Measurements from ENCODE around the gene ZNF423.

ZNF423 gene

GRCh38 chr16:49746545-49746944 lies 109.4 kb downstream of the ZNF423 start:
- Histone ChIP-seq H3K4me3 (ENCODE audit: low read depth, low read length, poor library complexity, severe bottlenecking) (no peak overlapping the region), H3K27me3 (ENCODE audit: insufficient read depth, low read length) (no peaks in the 10 kb centered on the region), H3K4me1 (ENCODE audit: insufficient read depth, low read length, severe bottlenecking) (no peaks in the 10 kb centered on the region), H3K9ac (ENCODE audit: low read length) (no peak overlapping the region), H3K36me3 (ENCODE audit: insufficient read depth, low read length) (no peaks in the 10 kb centered on the region), H3K9me3 (ENCODE audit: low read length) (no peaks in the 10 kb centered on the region), H3K79me2 (ENCODE audit: insufficient read depth, low read length) (no peaks in the 10 kb centered on the region), H2AFZ (ENCODE audit: low read length) (no peak overlapping the region), H3F3A (ENCODE audit: insufficient read depth, low read length) (no peaks in the 10 kb centered on the region), H3K27ac (ENCODE audit: low read depth, low read length, poor library complexity, severe bottlenecking) (no peak overlapping the region), H3K9me2 (ENCODE audit: low read depth, low read length) (no peaks in the 10 kb centered on the region), H3K4me2 (ENCODE audit: low read length) (no peak overlapping the region), H4K20me1 (ENCODE audit: insufficient read depth, low read length) (no peaks in the 10 kb centered on the region)
- TF ChIP-seq CTCF (IDR thresholded peaks at IDR 0.05; ENCODE audit: low read length) (no peak), EZH2 (IDR thresholded peaks at IDR 0.05; ENCODE audit: borderline replicate concordance, low read length) (no peak)

- Histone ChIP-seq H4K20me1 (ENCODE audit: insufficient read depth, low read length) (no peaks in the 10 kb centered on the region), H3F3A (ENCODE audit: insufficient read depth, low read length) (no peaks in the 10 kb centered on the region), H3K4me3 (ENCODE audit: low read depth, low read length, poor library complexity, severe bottlenecking) (no peak overlapping the region), H2AFZ (ENCODE audit: low read length) (no peak overlapping the region), H3K27me3 (ENCODE audit: insufficient read depth, low read length) (no peaks in the 10 kb centered on the region), H3K36me3 (ENCODE audit: insufficient read depth, low read length) (no peaks in the 10 kb centered on the region), H3K27ac (ENCODE audit: low read depth, low read length, poor library complexity, severe bottlenecking) (no peak overlapping the region), H3K79me2 (ENCODE audit: insufficient read depth, low read length) (no peaks in the 10 kb centered on the region), H3K9me3 (ENCODE audit: low read length) (no peaks in the 10 kb centered on the region), H3K9ac (ENCODE audit: low read length) (no peak overlapping the region), H3K9me2 (ENCODE audit: low read depth, low read length) (no peaks in the 10 kb centered on the region), H3K4me1 (ENCODE audit: insufficient read depth, low read length, severe bottlenecking) (no peaks in the 10 kb centered on the region), H3K4me2 (ENCODE audit: low read length) (no peak overlapping the region)
- TF ChIP-seq EZH2 (IDR thresholded peaks at IDR 0.05; ENCODE audit: borderline replicate concordance, low read length) = no peak
These were observed 110.6 kb downstream of the ZNF423 start for GRCh38 chr16:49745311-49745747.

GRCh38 chr16:49744244-49745220 lies 111.4 kb downstream of the ZNF423 start:
- TF ChIP-seq CTCF (IDR thresholded peaks at IDR 0.05; ENCODE audit: low read length) (no peak), EZH2 (IDR thresholded peaks at IDR 0.05; ENCODE audit: borderline replicate concordance, low read length) (no peak)
- Histone ChIP-seq H3K27ac (ENCODE audit: low read depth, low read length, poor library complexity, severe bottlenecking) (no peak overlapping the region), H3K4me1 (ENCODE audit: insufficient read depth, low read length, severe bottlenecking) (no peaks in the 10 kb centered on the region), H3F3A (ENCODE audit: insufficient read depth, low read length) (no peaks in the 10 kb centered on the region), H3K9ac (ENCODE audit: low read length) (no peak overlapping the region), H3K9me2 (ENCODE audit: low read depth, low read length) (no peaks in the 10 kb centered on the region), H3K4me3 (ENCODE audit: low read depth, low read length, poor library complexity, severe bottlenecking) (no peak overlapping the region), H2AFZ (ENCODE audit: low read length) (no peak overlapping the region), H4K20me1 (ENCODE audit: insufficient read depth, low read length) (no peaks in the 10 kb centered on the region), H3K9me3 (ENCODE audit: low read length) (no peaks in the 10 kb centered on the region), H3K79me2 (ENCODE audit: insufficient read depth, low read length) (no peaks in the 10 kb centered on the region), H3K27me3 (ENCODE audit: insufficient read depth, low read length) (no peaks in the 10 kb centered on the region), H3K4me2 (ENCODE audit: low read length) (no peak overlapping the region), H3K36me3 (ENCODE audit: insufficient read depth, low read length) (no peaks in the 10 kb centered on the region)
